Activated naive CD4-positive, alpha-beta T cell treated with anti-CD3 and anti-CD28 coated beads, Interleukin-2, amount 50 U/mL, for 24 hours (primary cell): ENCODE results near the gene DYSF.

Experiments used
- H3K27ac Mint-ChIP-seq: one replicate; pipeline ENCODE4 v1.8.0; 2021; ENCODE audit warnings: mild to moderate bottlenecking, mixed read lengths
- H3K27me3 Mint-ChIP-seq: one replicate; pipeline ENCODE4 v1.8.0; 2021; ENCODE audit warnings: mixed read lengths
- H3K36me3 Mint-ChIP-seq: one replicate; pipeline ENCODE4 v1.8.0; 2021; ENCODE audit warnings: mixed read lengths
- H3K4me1 Mint-ChIP-seq: one replicate; pipeline ENCODE4 v1.8.0; 2021; ENCODE audit warnings: mixed read lengths
- H3K4me3 Mint-ChIP-seq: one replicate; pipeline ENCODE4 v1.8.0; 2021; ENCODE audit warnings: mild to moderate bottlenecking, mixed read lengths
- H3K9me3 Mint-ChIP-seq: one replicate; pipeline ENCODE4 v1.8.0; 2021; ENCODE audit warnings: mixed read lengths

Gene DYSF

GRCh38 chr2:71499691-71500090, 46.3 kb downstream of the DYSF start:
- Mint-ChIP-seq H3K4me3 (no peak overlapping the region), H3K27me3 (no peaks in the 10 kb centered on the region), H3K27ac (no peak overlapping the region), H3K36me3 (no peaks in the 10 kb centered on the region), H3K9me3 (no peaks in the 10 kb centered on the region), H3K4me1 (no peaks in the 10 kb centered on the region)

DNA sequence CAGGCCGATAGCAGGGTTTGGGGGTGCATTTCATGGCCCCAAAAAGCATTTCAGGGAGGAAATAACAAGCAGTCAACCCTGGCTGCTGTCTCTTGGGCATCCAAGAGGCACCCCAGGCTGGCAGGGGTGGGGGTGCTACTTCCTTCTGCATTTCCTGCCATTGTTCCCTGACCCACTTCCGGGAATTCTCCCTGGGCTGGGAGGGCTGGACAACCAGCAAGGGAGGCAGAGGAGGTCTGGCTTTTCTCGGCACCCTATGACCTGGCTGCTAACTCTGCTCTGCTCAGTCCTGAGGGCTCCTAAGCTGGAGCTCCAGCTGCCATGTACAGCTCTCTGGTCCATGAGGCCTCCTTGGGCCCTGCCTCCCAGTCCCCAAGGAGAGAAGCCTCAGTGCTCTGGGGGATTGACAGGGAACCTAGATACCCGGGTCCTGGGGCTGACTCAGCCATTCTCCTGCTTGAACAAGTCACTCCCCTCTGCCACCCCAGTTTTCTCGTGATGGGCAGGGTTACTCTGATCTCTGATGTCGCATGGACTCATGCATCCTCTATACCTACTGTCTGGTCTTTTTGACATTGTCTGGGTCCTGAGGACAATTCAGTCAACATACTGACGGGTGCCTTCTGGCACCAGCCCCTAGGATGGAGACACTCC, 47.2 kb downstream of the DYSF start:
- Mint-ChIP-seq H3K9me3 (no peaks in the 10 kb centered on the region), H3K4me3 (no peak overlapping the region), H3K4me1 (no peaks in the 10 kb centered on the region), H3K27ac (no peak overlapping the region), H3K36me3 (no peaks in the 10 kb centered on the region), H3K27me3 (no peaks in the 10 kb centered on the region)

DNA sequence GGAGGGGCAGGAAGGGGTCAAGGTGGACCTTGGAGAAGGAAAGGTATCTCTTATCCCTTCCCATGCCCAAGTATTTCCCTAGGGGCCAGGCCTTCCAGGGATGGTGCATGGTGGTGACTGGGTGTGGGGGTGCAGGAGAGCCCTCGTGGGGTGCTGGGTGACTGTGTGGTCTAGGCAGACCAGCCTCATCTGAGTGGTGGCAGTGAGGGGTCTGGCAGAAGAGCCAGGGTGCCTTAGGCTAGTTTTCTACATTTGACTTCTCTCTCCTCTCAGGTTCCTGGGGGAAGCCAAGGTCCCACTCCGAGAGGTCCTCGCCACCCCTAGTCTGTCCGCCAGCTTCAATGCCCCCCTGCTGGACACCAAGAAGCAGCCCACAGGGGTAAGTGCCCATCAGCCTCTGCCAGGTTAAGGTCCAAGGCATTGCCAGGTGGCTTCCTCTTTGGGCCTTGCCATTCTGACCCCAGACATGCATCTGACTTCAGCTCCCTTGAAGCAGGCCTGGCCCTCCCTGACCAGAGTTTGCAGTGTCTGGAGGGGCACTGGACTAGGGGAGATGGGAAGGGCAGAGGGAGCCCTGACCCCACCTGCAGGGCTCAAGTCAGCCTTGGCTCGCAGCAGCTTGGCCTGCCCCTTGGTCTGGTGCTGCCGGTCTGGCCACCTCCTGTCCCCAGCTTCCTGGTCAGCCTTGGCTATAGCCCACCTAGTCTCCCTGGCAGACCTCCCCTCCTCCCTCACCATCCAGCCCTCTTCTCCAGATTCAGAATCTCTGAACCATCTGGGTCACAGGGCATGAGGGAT, 49.8 kb downstream of the DYSF start:
- Mint-ChIP-seq H3K36me3 (no peaks in the 10 kb centered on the region), H3K4me1 (no peaks in the 10 kb centered on the region), H3K4me3 (no peak overlapping the region), H3K9me3 (no peaks in the 10 kb centered on the region), H3K27ac (no peak overlapping the region), H3K27me3 (no peaks in the 10 kb centered on the region)

DNA sequence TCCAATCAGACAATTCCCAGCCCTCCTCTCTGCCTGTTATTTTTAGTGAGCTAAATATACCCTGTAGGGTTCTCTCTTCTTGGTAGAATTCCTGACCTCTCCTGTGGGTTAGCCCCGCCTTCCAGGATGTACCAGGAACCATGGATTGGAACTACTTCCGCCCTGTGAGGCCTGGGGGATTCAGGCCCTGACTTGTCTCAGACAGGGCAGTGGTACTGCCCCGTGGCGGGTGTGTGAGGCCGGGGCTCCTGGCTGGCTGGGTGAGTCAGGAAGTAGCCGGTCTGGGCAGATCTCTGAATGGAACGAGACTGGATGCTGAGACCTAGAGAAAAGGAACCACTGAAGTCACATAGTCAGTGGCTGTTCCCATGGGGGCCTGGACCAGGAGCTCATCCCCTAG, 50.5 kb downstream of the DYSF start:
- Mint-ChIP-seq H3K9me3 (no peaks in the 10 kb centered on the region), H3K4me3 (no peak overlapping the region), H3K4me1 (no peaks in the 10 kb centered on the region), H3K27ac (no peak overlapping the region), H3K27me3 (no peaks in the 10 kb centered on the region), H3K36me3 (no peaks in the 10 kb centered on the region)

DNA sequence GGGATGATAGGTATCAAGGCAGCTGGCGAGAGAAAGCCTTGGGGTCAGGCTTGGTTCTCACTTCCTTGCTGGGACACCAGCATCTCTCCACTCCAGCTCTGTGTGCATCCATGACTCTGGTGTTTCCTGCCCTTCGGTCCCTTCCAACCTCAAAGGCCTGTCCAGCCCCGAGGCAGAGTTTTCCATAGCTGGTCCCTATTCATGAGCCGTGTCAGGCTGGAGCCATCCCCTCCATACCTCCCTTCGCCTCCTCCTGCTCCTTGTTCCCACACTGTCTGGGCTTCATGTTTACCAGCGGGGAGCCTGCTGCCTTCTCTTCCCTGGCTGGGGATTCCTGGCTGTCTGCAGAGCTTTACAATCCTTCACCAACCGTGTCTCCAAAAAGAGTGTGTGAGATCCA, 51.2 kb downstream of the DYSF start:
- Mint-ChIP-seq H3K27ac (no peak overlapping the region), H3K4me3 (no peak overlapping the region), H3K4me1 (no peaks in the 10 kb centered on the region), H3K36me3 (no peaks in the 10 kb centered on the region), H3K9me3 (no peaks in the 10 kb centered on the region), H3K27me3 (no peaks in the 10 kb centered on the region)

DNA sequence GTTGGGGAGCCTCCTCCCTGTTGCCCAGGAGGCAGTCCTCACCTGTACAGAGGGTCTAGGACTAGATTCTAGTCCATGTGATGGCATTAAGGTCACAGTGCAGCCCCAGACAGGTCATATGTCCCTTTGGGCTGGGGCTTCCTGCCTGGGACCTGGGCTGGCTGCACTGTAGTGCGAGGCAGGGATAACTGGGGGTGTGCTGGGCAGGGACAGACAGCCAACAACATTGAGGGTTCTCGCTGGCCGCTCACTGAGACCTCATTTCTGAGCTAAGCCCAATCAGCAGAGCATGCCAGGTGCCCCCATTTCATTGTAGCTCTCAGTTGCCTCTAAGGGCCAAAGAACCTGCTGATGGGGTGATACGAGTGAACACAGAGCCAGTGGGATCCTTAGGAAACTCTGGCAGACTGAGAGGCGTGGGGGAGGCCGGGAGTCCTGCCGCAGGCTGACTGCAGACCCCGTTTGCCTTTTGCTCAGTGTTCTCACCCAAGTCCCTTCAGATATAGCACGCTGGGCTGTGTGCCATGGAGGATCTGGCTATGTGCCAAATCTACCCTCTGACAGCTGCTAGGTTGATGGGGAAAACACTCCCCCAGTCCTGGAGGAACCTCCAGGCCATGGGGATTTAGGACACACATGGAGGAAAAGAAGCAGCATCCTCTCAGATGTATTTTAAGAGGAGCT, 51.9 kb downstream of the DYSF start:
- no peaks in the 10 kb centered on the region for H3K4me1 Mint-ChIP-seq
- H3K9me3 Mint-ChIP-seq = no peaks in the 10 kb centered on the region
- no peaks in the 10 kb centered on the region for H3K36me3 Mint-ChIP-seq
- H3K4me3 Mint-ChIP-seq = no peak overlapping the region
- no peak overlapping the region for H3K27ac Mint-ChIP-seq
- H3K27me3 Mint-ChIP-seq = peaks cover 2% of the 10 kb centered on the region

GRCh38 chr2:71505770-71506140, 52.4 kb downstream of the DYSF start:
- no peaks in the 10 kb centered on the region for H3K36me3 Mint-ChIP-seq
- no peak overlapping the region for H3K27ac Mint-ChIP-seq
- H3K4me1 Mint-ChIP-seq = no peaks in the 10 kb centered on the region
- H3K9me3 Mint-ChIP-seq = no peaks in the 10 kb centered on the region
- no peak overlapping the region for H3K4me3 Mint-ChIP-seq
- H3K27me3 Mint-ChIP-seq = peaks cover 2% of the 10 kb centered on the region

DNA sequence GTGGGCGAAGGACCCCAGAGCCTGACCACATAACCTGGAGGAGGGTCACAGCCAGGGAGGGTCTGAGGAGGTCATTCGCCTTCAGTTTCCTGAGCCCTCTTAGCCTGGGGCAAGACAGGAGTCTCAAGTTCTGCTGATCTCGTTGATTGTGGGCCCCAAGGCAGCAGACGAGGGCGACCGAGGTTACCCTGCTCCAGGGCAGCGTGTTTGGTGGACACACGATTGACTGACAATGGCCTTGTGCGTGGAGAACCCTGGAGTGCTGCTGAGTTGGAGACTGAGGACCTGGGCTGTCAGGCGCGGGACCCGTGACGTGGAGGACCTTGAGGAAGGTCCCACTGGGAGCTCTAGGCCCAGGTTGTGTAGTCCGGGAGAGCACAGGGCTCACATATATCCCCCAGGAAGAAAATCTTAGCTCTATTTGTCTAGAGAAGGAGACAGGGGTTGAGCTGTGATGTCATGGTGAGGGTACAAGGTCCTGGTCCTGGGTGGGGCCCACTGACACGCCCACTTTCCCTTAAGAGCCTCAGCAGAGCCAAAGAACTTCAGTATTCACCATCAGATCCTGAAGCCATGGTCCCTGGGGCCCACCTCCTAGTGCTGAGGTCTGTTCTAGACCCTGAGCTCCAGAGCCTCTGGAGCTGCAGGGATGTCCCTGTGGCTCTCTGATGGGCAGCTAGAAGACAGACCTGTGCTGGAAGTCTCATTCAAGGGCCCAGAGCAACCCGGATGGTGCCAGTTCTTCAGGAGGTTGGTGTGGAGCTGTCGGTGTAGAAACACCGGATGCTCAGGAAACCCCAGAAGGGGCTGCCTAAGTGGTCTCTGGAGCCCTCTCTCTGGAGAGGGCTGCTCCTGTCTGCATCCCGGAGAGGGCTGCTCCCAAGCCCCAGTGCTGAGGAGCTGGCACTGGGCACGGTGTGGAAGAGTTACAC, 53.1 kb downstream of the DYSF start:
- no peak overlapping the region for H3K4me3 Mint-ChIP-seq
- H3K27me3 Mint-ChIP-seq = peaks cover 2% of the 10 kb centered on the region
- H3K4me1 Mint-ChIP-seq = no peaks in the 10 kb centered on the region
- no peaks in the 10 kb centered on the region for H3K36me3 Mint-ChIP-seq
- no peaks in the 10 kb centered on the region for H3K9me3 Mint-ChIP-seq
- no peak overlapping the region for H3K27ac Mint-ChIP-seq

DNA sequence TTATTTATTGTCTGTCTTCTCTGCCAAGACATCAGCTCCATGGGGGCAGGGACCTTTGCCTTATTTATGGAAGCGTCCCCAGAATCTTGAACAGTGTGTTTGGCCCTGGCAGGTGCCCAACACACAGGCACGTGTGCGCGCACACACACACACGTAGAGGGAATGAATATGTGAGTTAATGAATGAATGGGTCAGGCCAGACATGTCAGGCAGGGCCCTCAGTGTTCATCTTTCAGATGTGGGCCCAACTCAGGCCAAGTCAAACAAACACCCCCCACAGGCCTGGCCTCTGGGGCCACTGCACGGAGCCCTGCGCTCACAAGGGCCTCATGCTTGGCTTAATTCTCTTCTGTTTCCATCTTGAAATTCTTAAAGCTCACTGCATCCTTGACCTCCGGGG, 54.1 kb downstream of the DYSF start:
- Mint-ChIP-seq H3K4me3 (no peak overlapping the region), H3K9me3 (no peaks in the 10 kb centered on the region), H3K27ac (no peak overlapping the region), H3K36me3 (no peaks in the 10 kb centered on the region), H3K4me1 (no peaks in the 10 kb centered on the region), H3K27me3 (peaks cover 2% of the 10 kb centered on the region)

- H3K4me3 Mint-ChIP-seq = no peak overlapping the region
- no peaks in the 10 kb centered on the region for H3K9me3 Mint-ChIP-seq
- H3K27ac Mint-ChIP-seq = no peak overlapping the region
- peaks cover 2% of the 10 kb centered on the region for H3K27me3 Mint-ChIP-seq
- H3K4me1 Mint-ChIP-seq = no peaks in the 10 kb centered on the region
- H3K36me3 Mint-ChIP-seq = no peaks in the 10 kb centered on the region
Measured at GRCh38 chr2:71510196-71510807, 56.9 kb downstream of the DYSF start.

DNA sequence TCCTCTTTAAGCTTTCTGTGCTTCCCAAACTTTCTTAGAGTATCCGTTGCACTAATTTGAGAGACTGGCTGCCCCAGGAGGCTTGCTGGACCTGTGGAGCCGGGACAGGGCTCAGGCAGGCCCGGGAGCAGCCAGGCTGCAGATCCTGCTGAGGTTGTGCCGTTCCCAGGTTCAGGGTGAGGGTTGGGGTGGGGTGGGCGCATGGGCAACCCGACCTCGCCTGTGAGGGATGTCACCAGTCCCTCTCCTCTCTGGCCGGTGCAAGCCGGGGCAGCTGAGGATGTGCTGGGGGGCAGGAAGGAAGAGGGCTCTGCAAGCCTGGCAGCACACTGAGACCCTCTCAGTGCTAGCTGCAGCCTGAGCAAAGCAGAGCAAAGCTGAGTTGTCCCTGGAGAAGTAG, 57.6 kb downstream of the DYSF start:
- no peaks in the 10 kb centered on the region for H3K36me3 Mint-ChIP-seq
- no peak overlapping the region for H3K4me3 Mint-ChIP-seq
- H3K27ac Mint-ChIP-seq = no peak overlapping the region
- no peaks in the 10 kb centered on the region for H3K9me3 Mint-ChIP-seq
- peaks cover 2% of the 10 kb centered on the region for H3K27me3 Mint-ChIP-seq
- H3K4me1 Mint-ChIP-seq = no peaks in the 10 kb centered on the region

GRCh38 chr2:71511776-71512175, 58.4 kb downstream of the DYSF start:
- Mint-ChIP-seq H3K27ac (no peak overlapping the region), H3K9me3 (no peaks in the 10 kb centered on the region), H3K4me3 (no peak overlapping the region), H3K36me3 (no peaks in the 10 kb centered on the region), H3K4me1 (no peaks in the 10 kb centered on the region), H3K27me3 (peaks cover 2% of the 10 kb centered on the region)

- peaks cover 2% of the 10 kb centered on the region for H3K27me3 Mint-ChIP-seq
- H3K36me3 Mint-ChIP-seq = no peaks in the 10 kb centered on the region
- no peaks in the 10 kb centered on the region for H3K4me1 Mint-ChIP-seq
- no peak overlapping the region for H3K4me3 Mint-ChIP-seq
- no peak overlapping the region for H3K27ac Mint-ChIP-seq
- H3K9me3 Mint-ChIP-seq = no peaks in the 10 kb centered on the region
Measured at GRCh38 chr2:71512386-71512785, 59.0 kb downstream of the DYSF start.

DNA sequence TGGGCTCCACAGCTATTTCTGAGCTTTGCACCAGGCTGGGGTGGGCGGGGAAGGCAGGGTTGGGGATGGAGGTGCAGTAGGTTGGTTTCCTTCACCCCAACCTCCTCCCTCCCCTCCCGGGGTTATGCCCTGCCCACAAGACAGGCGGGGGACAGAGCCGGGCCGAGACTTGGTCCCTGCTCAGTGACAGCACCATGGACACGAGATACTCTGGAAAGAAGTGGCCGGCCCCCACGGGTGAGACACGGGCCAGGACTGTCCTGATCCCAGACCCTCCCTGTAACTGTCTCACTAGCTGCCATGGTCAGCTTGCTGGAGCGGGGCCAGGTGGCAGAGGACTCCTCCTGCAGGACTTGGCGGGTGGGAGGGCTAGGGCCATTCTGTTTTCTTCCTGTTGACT, 59.7 kb downstream of the DYSF start:
- peaks cover 2% of the 10 kb centered on the region for H3K27me3 Mint-ChIP-seq
- no peak overlapping the region for H3K27ac Mint-ChIP-seq
- H3K4me1 Mint-ChIP-seq = no peaks in the 10 kb centered on the region
- H3K36me3 Mint-ChIP-seq = no peaks in the 10 kb centered on the region
- H3K9me3 Mint-ChIP-seq = no peaks in the 10 kb centered on the region
- H3K4me3 Mint-ChIP-seq = no peak overlapping the region

DNA sequence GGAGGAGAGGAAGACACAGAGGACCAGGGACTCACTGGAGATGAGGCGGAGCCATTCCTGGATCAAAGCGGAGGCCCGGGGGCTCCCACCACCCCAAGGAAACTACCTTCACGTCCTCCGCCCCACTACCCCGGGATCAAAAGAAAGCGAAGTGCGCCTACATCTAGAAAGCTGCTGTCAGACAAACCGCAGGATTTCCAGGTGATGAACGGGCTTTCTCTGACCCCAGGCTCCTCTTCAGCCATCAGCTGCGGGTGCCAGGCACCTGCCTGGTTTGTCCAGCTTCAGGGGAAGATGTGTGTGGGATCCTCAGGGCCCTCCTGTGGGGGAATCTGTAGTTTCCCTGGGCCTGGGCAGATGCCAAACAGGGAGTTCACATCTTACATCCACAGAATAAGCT, 60.4 kb downstream of the DYSF start:
- Mint-ChIP-seq H3K36me3 (no peaks in the 10 kb centered on the region), H3K27ac (no peak overlapping the region)

More for the DNA sequence above, 60.4 kb downstream of the DYSF start:
- Mint-ChIP-seq H3K9me3 (no peaks in the 10 kb centered on the region), H3K4me1 (no peaks in the 10 kb centered on the region), H3K27me3 (peaks cover 2% of the 10 kb centered on the region), H3K4me3 (no peak overlapping the region)
